HG03342 (cell line): Measurements from ENCODE around the gene ADAMTS20.

ENCODE experiments used
- ATAC-seq: cut with Tn5 transposase; IDR thresholded peaks from one replicate; pipeline ENCODE4 v1.9.1; 2021; ENCODE audit warnings: mild to moderate bottlenecking, moderate library complexity; ENCODE audit not compliant: unreplicated experiment

ADAMTS20 gene

DNA sequence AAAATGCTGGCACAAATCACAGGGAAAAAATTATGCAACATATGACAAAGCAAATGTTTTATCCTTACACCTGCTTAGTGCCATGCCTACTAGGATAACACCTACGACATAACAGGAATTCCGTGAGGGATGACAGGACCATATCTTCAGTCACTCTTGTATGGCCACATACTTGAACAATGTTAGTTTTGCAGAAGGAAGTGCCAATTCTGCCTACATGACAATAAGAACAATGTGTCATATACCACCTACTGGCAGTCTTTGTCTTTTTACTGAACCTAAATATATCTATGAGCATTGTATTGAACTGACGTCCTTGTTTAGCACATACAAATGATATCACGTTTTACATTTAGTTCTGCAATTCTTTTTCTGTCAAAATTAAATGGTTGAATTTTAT is 234.0 kb downstream of the ADAMTS20 start:
- ATAC-seq: no peak

DNA sequence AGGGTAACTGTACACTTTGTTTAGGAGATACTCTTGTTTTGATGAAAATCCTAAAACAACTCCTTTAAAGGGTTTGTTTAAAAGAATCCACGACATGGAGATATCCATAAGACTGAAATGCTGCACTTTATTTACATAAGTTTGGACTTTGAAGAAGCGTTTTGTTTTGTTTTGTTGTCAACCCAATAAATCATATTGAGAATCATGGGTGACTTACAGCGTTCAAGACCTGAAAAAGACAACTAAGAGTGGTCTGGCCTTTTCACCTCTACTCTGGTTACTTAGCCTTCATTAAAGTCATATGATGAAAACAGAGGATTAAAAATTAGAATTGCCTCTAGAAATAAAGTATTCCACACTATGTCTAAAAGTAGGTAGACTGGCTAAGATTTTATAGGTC is 234.8 kb downstream of the ADAMTS20 start:
- ATAC-seq: no peak

DNA sequence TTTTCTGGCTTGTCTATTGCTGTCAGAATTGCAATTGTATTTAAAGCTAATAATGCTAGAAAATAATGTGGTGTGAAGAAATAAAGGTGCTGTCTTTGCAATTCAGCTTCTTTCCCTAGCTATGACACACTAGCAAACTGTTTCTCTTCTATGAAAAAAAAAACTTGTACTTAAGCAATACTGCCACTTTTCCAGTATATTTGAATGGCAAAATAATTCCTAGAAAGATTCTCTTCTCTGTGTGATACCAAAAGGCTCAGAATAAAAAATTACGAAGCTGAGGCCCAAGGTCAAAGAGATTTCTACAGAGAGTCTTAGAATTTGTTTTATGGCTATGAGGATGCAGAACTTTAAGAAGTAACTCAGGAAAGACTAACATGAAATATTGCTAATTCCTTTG is 235.5 kb downstream of the ADAMTS20 start:
- no peak for ATAC-seq

DNA sequence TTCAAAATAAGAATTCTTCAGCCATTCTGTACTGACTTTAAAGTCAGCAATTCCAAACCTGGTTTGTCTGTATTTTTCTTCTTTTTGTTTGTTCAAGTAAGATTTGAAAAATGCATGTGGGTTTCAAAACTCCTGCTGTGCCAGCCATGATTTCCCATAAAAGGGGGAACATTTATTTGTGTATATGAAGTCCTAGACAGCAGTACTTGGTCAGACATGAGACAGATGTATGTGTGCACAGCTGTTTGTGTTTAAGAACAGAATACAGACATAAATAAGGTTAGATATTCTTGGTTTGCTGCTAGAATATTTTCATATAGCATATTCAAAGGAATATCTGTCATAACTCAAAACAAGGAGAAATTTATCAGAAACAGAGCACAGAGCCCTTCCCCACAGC is 236.0 kb downstream of the ADAMTS20 start:
- no peak for ATAC-seq

DNA sequence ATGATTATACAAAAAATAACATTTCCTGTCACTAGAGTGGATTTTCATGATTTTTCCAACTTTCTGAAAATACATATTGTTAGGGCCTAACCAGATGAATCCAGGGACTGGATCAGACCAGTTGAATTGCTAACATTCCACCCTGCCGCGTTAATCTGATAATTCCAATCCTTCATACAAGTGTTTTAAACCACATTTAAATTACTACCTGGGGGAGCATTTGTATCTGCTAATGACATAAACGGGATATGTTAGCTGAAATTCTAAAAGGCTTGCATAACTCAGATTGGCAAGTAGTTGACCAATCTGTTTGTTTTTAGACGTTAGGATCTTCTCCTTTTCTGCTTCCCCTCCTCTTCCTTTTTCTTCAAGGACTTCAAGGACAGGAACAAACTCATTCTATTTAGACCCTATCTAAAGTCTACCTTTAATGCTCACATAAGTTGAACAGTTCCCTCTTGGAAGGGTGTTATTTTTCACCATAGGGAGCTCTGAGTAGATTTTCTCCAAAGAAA is 239.0 kb downstream of the ADAMTS20 start:
- no peak for ATAC-seq

DNA sequence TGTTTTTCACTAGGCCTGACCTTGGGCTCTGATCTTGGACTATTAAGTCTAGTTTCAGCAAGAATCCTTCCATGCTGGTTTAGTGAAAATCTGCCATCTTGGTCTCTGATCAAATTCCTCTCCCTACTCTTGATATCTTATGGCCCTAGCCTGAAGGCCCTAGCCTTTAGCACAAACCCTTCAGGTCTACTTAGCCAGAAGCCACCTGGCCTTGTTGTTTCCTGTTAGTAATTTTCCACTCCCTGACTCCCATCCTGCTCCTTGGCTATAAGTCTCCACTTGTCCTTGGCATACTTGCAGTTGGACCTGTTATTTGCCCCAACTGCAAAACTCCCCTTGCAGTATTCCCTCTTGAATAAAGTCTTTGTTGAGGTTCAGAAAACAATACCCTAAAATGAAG is 241.4 kb downstream of the ADAMTS20 start:
- no peak for ATAC-seq

DNA sequence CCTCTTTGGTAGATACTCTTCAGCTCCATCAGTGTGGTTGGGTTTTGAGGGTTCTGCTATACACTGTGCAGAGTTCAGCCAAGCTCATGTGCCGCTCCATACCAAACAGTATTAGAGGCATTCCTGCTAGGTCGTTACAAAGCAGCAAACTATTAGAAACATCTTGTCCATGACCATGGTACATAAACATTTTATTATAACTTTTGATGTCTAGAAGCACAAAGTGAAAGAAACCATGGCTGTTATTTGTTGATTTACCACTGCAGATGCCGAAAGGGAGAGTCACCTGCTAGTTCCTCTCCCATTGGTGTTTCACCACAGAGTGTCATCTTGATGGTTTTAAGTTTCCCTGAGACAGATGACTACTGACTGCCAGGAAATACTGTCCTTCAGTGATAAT is 242.0 kb downstream of the ADAMTS20 start:
- no peak for ATAC-seq

DNA sequence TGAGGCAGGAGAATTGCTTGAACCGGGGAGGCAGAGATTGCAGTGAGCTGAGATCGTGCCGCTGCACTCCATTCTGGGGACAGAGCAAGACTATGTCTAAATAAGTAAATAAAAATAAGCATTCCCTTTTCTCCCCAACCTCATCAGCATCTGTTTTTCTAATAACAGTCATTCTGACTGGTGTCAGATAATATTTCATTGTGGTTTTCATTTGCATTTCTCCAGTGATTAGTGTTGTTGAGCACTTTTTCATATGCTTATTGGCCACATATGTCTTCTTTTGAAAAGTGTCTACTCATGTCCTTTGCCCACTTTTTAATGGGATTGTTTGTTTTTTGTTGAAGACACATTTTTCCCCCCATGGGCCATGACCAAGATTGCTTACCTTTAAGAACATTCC is 243.2 kb downstream of the ADAMTS20 start:
- no peak for ATAC-seq

DNA sequence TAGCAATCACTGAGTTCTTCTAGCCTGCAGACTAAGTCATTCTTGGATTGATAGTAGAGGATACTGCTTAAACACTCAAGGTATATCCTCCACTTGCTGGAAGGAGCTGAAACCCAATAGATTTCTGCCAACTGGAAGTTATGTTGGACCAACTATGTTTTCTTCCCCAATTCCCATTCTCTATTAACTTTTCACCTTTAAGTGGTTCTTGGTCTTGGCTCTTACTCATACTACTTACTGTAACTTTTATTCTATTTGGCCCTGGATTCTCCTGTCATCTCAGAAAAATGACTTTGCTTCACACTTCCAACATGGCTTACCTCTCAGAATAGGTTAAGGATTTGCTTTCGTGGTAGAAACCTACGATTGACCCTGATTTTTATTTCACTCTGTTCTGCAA is 244.9 kb downstream of the ADAMTS20 start:
- ATAC-seq: no peak

DNA sequence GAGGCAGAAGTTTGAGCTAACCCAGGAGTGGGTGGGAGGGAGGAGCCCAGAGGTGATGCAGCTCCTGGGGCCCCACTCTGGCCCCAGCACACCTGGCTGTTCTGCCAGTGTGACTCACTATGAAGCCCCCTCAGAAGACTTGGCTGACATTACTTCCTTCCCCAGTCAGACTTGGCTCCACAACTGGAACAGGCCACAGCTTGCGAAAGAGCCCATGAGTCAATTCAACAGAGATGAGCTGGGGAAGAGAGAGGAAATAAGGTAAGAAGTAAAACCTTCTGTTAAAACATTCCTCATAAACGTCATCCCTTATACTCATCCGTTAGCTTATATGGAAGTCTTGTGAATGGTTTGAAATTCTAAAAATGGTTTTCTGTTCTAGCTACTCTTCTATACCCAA is 245.9 kb downstream of the ADAMTS20 start:
- no peak for ATAC-seq

DNA sequence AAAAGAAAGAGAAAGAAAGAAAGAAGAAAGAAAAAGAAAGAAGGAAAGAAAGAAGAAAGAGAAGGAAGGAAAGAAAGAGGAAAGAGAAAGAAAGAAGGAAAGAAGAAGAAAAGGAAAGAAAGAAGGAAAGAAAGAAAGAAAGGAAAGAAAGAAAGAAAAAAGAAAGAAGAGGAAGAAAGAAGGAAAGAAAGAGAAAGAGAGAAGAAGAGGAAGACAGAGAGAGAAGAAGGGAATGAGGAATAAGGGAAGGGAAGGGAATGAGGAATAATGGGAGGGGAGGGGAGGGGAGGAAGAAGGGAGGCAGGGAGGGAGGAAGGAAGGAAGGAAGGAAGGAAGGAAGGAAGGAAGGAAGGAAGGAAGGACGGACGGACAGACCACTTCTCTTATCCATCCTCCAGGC is 246.9 kb downstream of the ADAMTS20 start:
- ATAC-seq: no peak
